ENCODE data around the gene GPR183.

The GPR183 gene

GRCh38 chr13:99307247-99307646, at the start of gene GPR183:
GPR183 (minus strand) TSS chr13:99307399; CDS start chr13:99296145, 11,254 bp downstream.
- DNase-seq: no peak

GRCh38 chr13:99356262-99357091, 49.3 kb upstream of the GPR183 start:
- DNase-seq: peak; percentile 35

- no peak for DNase-seq
Measured at GRCh38 chr13:99356012-99356261, 48.7 kb upstream of the GPR183 start.

- no peak for DNase-seq
Measured at GRCh38 chr13:99355267-99356011, 48.2 kb upstream of the GPR183 start.

GRCh38 chr13:99354371-99354951, 47.3 kb upstream of the GPR183 start:
- DNase-seq: peak; percentile 50

GRCh38 chr13:99353836-99354235, 46.6 kb upstream of the GPR183 start:
- DNase-seq: peak; percentile 42

GRCh38 chr13:99353246-99353600, 46.0 kb upstream of the GPR183 start:
- no peak for DNase-seq

- peak; percentile 65 for DNase-seq
Measured at GRCh38 chr13:99352351-99353245, 45.4 kb upstream of the GPR183 start.

- no peak for DNase-seq
Measured at GRCh38 chr13:99351772-99352171, 44.6 kb upstream of the GPR183 start.

GRCh38 chr13:99350191-99350590, 43.0 kb upstream of the GPR183 start:
- DNase-seq: no peak

GRCh38 chr13:99347911-99348451, 40.8 kb upstream of the GPR183 start:
- no peak for DNase-seq

- no peak for DNase-seq
Measured at GRCh38 chr13:99347335-99347878, 40.2 kb upstream of the GPR183 start.

- no peak for DNase-seq
Measured at GRCh38 chr13:99346335-99347042, 39.3 kb upstream of the GPR183 start.

- no peak for DNase-seq
Measured at GRCh38 chr13:99345345-99345744, 38.1 kb upstream of the GPR183 start.

GRCh38 chr13:99344610-99345208, 37.5 kb upstream of the GPR183 start:
- no peak for DNase-seq

GRCh38 chr13:99342723-99343315, 35.6 kb upstream of the GPR183 start:
- DNase-seq: no peak

GRCh38 chr13:99341969-99342722, 34.9 kb upstream of the GPR183 start:
- DNase-seq: no peak

GRCh38 chr13:99340638-99341037, 33.4 kb upstream of the GPR183 start:
- DNase-seq: no peak

GRCh38 chr13:99339736-99340397, 32.7 kb upstream of the GPR183 start:
- DNase-seq: no peak
